GM12878 (cell line): ENCODE results near the gene NFASC.

Experiments
- CBX3 ChIP-seq: fragments of 200-600 bp; sonication (generic); IDR thresholded peaks from 2 replicates; pipeline ENCODE4 v1.6.1; 2016; ENCODE audit warnings: low read depth, borderline replicate concordance
- EP300 ChIP-seq, 2 experiments: fragments of 150-350 bp in 1 of 2; IDR thresholded peaks; 2 replicates each; pipeline ENCODE4 v1.6.1; 2011 to 2012; ENCODE audit warnings: low read depth in 2 of 2, low read length in 2 of 2, borderline replicate concordance in 1 of 2, improper control_type of control experiment in 1 of 2, inconsistent platforms in 1 of 2; ENCODE audit not compliant: control insufficient read depth in 1 of 2
- EZH2 ChIP-seq: IDR thresholded peaks from 2 replicates; pipeline ENCODE4 v1.6.1; 2012; ENCODE audit warnings: low read depth, mild to moderate bottlenecking, control low read depth, inconsistent platforms, low read length, borderline replicate concordance; ENCODE audit not compliant: control insufficient read depth
- HDAC6 ChIP-seq: fragments of 200-600 bp; sonication (generic); IDR thresholded peaks from one replicate; pipeline ENCODE4 v1.8.0; 2017; ENCODE audit warnings: antibody characterized with exemption; ENCODE audit not compliant: unreplicated experiment
- MTA3 ChIP-seq: IDR thresholded peaks from 2 replicates; pipeline ENCODE4 v1.6.1; 2012; ENCODE audit warnings: low read length, inconsistent platforms, borderline replicate concordance
- NRF1 ChIP-seq: conservative IDR thresholded peaks from 2 replicates; pipeline ENCODE4 v1.6.1; 2011; ENCODE audit warnings: mild to moderate bottlenecking, low read depth, low read length, improper control_type of control experiment
- PML ChIP-seq: IDR thresholded peaks from 2 replicates; pipeline ENCODE4 v1.6.1; 2012; ENCODE audit warnings: low read length, inconsistent platforms
- POLR2A ChIP-seq: IDR thresholded peaks from 2 replicates; pipeline ENCODE4 v1.6.1; 2011; ENCODE audit warnings: low read depth, mild to moderate bottlenecking, low read length
- POLR2AphosphoS2 ChIP-seq: IDR thresholded peaks from 2 replicates; pipeline ENCODE4 v1.6.1; 2011; ENCODE audit warnings: low read depth, mild to moderate bottlenecking, low read length, improper control_type of control experiment, moderate library complexity
- RCOR1 ChIP-seq: conservative IDR thresholded peaks from 2 replicates; pipeline ENCODE4 v1.6.1; 2012; ENCODE audit warnings: low read depth, low read length, improper control_type of control experiment
- ZNF24 ChIP-seq: fragments of 450-650 bp; IDR thresholded peaks from 2 replicates; pipeline ENCODE4 v1.6.1; 2017; ENCODE audit warnings: antibody characterized with exemption, mild to moderate bottlenecking
- TF ChIP-seq, protein P1 (sequence below), 3 experiments: IDR thresholded peaks in 2 of 3; conservative IDR thresholded peaks in 1 of 3; 2 replicates each; pipeline ENCODE4 v1.5.1; 2011; ENCODE audit warnings: low read depth in 3 of 3, low read length in 3 of 3, mild to moderate bottlenecking in 3 of 3, control low read depth in 2 of 3, moderate library complexity in 2 of 3, inconsistent platforms in 1 of 3, mixed read lengths in 1 of 3; ENCODE audit not compliant: control insufficient read depth in 2 of 3, insufficient read depth in 1 of 3; ENCODE audit errors: extremely low read depth in 1 of 3
- TF ChIP-seq, protein P2 (sequence below): fragments of 450-650 bp; IDR thresholded peaks from 2 replicates; pipeline ENCODE4 v1.6.1; 2014; ENCODE audit warnings: mild to moderate bottlenecking
- TF ChIP-seq, protein P3 (sequence below): fragments of 450-650 bp; IDR thresholded peaks from 2 replicates; pipeline ENCODE4 v1.6.1; 2017; ENCODE audit warnings: mild to moderate bottlenecking

DNA sequence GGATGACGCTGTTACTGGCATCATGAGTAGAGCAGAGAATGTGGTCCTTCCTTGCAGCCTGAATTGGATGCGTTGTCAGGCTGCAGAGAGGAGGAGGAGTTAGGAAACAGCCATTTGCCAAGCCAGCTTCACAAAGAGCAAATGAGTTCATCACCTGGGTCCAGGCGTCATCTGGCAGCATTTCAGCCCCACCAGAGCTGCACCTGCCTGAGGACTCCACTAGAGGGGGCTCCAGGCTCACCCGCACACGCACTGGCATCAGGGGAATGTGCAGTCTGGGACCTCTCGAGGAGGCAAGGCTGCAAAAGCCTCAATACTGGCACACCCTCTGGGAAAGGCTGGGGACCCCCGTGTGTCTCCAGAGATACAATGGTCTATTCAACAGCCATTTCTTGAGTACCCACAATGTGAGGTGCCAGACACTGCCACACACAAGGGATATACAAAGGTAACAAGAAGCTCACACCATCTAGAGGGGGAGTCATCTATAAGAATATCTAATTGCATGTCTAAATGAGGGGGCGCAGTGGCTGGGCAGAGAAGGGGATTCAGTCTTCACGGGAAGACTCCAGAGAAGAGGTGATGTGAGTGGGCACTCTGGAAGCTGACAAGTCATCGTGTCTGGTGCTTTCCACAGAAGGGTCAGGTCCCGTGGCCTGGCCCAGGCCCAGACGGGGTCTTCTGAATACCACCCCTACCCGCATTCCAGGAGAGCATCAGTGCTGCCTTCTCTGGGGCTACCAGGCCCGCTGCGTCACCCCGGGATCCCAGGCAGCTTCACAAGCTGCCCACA is 118.8 kb downstream of the NFASC start:
- no peak for TF ChIP-seq POLR2A
- no peak for TF ChIP-seq ZNF24
- no peak for TF ChIP-seq HDAC6
- no peak for TF ChIP-seq MTA3
- TF ChIP-seq NRF1 = no peak
- TF ChIP-seq, protein P1, sequence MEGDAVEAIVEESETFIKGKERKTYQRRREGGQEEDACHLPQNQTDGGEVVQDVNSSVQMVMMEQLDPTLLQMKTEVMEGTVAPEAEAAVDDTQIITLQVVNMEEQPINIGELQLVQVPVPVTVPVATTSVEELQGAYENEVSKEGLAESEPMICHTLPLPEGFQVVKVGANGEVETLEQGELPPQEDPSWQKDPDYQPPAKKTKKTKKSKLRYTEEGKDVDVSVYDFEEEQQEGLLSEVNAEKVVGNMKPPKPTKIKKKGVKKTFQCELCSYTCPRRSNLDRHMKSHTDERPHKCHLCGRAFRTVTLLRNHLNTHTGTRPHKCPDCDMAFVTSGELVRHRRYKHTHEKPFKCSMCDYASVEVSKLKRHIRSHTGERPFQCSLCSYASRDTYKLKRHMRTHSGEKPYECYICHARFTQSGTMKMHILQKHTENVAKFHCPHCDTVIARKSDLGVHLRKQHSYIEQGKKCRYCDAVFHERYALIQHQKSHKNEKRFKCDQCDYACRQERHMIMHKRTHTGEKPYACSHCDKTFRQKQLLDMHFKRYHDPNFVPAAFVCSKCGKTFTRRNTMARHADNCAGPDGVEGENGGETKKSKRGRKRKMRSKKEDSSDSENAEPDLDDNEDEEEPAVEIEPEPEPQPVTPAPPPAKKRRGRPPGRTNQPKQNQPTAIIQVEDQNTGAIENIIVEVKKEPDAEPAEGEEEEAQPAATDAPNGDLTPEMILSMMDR (IDR thresholded peaks at IDR 0.05 in 2 of 3, conservative IDR thresholded peaks at IDR 0.05 in 1 of 3; ENCODE audit: control insufficient read depth in 2 of 3, extremely low read depth in 1 of 3, insufficient read depth in 1 of 3, low read depth in 3 of 3, low read length in 3 of 3) = peak; percentile 94 to 97 (median 95); a peak in 5 of 6 replicates
- no peak for TF ChIP-seq PML
- no peak for TF ChIP-seq POLR2AphosphoS2
- TF ChIP-seq EP300 (IDR thresholded peaks at IDR 0.05; ENCODE audit: borderline replicate concordance in 1 of 2, control insufficient read depth in 1 of 2, low read depth in 2 of 2, low read length in 2 of 2) = no peak
- TF ChIP-seq, protein P2, sequence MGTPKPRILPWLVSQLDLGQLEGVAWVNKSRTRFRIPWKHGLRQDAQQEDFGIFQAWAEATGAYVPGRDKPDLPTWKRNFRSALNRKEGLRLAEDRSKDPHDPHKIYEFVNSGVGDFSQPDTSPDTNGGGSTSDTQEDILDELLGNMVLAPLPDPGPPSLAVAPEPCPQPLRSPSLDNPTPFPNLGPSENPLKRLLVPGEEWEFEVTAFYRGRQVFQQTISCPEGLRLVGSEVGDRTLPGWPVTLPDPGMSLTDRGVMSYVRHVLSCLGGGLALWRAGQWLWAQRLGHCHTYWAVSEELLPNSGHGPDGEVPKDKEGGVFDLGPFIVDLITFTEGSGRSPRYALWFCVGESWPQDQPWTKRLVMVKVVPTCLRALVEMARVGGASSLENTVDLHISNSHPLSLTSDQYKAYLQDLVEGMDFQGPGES = no peak
- no peak for TF ChIP-seq CBX3
- TF ChIP-seq RCOR1 = no peak
- TF ChIP-seq, protein P3, sequence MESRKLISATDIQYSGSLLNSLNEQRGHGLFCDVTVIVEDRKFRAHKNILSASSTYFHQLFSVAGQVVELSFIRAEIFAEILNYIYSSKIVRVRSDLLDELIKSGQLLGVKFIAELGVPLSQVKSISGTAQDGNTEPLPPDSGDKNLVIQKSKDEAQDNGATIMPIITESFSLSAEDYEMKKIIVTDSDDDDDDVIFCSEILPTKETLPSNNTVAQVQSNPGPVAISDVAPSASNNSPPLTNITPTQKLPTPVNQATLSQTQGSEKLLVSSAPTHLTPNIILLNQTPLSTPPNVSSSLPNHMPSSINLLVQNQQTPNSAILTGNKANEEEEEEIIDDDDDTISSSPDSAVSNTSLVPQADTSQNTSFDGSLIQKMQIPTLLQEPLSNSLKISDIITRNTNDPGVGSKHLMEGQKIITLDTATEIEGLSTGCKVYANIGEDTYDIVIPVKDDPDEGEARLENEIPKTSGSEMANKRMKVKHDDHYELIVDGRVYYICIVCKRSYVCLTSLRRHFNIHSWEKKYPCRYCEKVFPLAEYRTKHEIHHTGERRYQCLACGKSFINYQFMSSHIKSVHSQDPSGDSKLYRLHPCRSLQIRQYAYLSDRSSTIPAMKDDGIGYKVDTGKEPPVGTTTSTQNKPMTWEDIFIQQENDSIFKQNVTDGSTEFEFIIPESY = no peak
- no peak for TF ChIP-seq EZH2
